Measurements from ENCODE around the gene TIMM21. TPM values are rescaled to one million over a fixed set of nuclear protein-coding genes. Genes with fewer than 3 reads are reported as not detected.
A peak's percentile ranks its signal among the peaks of the same experiment; 100 is the strongest.

Gene TIMM21, protein sequence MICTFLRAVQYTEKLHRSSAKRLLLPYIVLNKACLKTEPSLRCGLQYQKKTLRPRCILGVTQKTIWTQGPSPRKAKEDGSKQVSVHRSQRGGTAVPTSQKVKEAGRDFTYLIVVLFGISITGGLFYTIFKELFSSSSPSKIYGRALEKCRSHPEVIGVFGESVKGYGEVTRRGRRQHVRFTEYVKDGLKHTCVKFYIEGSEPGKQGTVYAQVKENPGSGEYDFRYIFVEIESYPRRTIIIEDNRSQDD
- 10 to 100 TPM; 18.6 to 20.5 TPM for total RNA-seq
- polyA plus RNA-seq = 10 to 100 TPM; 12.8 to 56.8 TPM
- long read RNA-seq, donor 1, transcript TIMM21-201 (6 exons, 3,095 nt) = major isoform, 45 of 61 reads
- long read RNA-seq, donor 1, partial matches to known transcripts = 6 of 61 reads
- long read RNA-seq, donor 1, other reads (novel, unspliced or antisense) = 10 of 61 reads
- long read RNA-seq, donor 2, transcript TIMM21-201 (6 exons, 3,095 nt) = major isoform, 7 of 10 reads
- long read RNA-seq, donor 2, partial matches to known transcripts = 0 of 10 reads
- long read RNA-seq, donor 2, other reads (novel, unspliced or antisense) = 3 of 10 reads

DNA sequence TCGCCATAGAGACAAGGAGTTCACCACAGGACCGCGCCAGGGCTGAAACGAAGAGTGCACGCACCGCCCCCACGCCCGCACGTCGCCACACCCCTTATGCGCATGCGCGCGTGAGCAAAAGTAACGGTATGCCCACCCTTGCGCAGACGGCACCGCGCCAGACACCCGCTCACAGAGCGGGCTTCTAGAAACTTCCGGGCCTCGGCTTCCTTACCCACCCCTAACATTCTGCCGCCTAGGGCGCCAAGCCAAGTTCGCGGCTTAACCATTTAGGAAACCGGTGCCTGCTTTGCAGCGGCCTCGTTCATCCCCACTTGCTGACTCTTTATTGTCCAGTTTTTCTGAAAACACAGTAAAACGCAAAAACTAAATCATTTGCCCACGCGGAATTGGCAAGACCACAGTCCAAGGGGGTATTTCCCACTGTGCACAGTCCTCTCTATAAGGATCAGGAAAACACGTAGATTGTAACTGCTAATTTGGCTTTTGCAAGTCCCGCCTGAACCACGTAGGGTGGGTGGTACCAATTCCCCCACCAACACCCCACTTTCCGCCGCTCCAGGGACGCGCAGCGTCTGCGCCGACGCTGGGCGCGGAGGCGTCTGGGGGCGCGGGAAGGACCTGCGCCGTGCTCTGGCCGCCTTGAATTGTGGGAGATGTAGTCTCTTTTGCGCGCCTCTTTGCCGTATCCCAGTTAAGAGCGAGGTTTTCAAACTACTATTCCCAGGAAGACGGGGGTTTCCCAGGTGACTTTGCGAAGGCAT lies at the start of gene TIMM21, which contains the start of gene FBXO15:
Gene TIMM21, plus strand, starts transcription at position 745 of the 764 bp plus-strand sequence. CDS start 286 bp downstream, outside the sequence.
Gene FBXO15, minus strand, starts transcription at position 56 of the 764 bp plus-strand sequence. Its CDS starts 49 bp downstream, at position 7.
- WGBS, 2 donors = 0% methylated on average over 57 to 58 of the region's 58 CpGs
- peak; percentile 99 for ATAC-seq (ENCODE audit: low FRiP score)
- intact Hi-C loops (cut with DNase I) = loop anchor here (2.0 to 10.0 kb wide), 4 partner anchors 143 to 349 kb away; partner anchors contain the start of genes CNDP2 (in 2 of the 2) and CYB5A (in 2 of the 2)
- H3K36me3 ChIP-seq (ENCODE audit: control insufficient read depth in 1 of 2, insufficient read depth in 2 of 2, low read length in 1 of 2) = no peaks in the 10 kb centered on the region
- DNase-seq = peak; percentile 98 to 99
- no peaks in the 10 kb centered on the region for H3K27me3 ChIP-seq (ENCODE audit: control insufficient read depth in 1 of 2, insufficient read depth in 2 of 2, low read length in 1 of 2)
- peak within 1 kb of the TSS; percentile 98 to 99 for H3K4me3 ChIP-seq (ENCODE audit: low read length in 2 of 2)
- H3K9me3 ChIP-seq (ENCODE audit: control insufficient read depth, low read length) = no peaks in the 10 kb centered on the region
- H3K27ac ChIP-seq (ENCODE audit: low read depth in 1 of 2, low read length in 2 of 2) = peak within 1 kb of the TSS; percentile 29 to 84
- no peaks in the 10 kb centered on the region for H3K4me1 ChIP-seq (ENCODE audit: control insufficient read depth in 1 of 2, insufficient read depth in 2 of 2, low read length in 2 of 2)

DNA sequence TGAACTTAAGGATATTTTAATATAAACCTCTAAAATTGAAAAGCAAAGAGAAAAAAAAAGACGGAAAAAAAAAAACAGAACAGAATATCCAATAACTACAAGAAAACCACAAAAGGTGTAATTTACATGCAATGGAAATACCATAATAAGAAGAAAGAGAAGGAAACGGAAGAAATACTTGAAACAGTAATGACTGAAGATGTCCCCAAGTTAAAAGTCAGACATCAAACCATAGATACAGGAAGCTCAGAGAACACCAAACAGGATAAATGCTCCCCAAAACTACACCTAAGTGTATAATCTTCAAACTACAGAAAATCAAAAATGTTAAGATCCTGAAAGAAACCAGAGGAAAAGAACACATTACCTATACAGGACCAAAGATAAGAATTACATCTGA lies 39.9 kb upstream of the TIMM21 start:
- 85% methylated on average over 2 of the region's 2 CpGs for WGBS, 2 donors

DNA sequence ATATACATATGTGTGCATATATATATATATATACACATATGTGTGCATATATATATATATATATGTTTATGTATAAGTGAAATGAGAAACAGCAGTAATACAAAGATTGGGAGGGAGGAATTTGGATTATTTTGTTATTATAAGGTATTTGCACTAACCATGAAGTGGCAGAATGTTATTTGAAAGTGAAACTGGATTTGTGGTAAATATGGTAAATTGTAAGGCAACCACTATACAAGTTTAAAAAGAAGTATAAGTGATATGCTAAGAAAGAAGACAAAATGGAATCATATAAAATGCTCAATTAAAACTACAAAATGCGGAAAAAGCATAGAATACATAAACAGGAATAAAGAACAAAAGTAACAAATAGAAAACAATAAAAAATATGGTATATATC lies 38.2 kb upstream of the TIMM21 start:
- Histone ChIP-seq H3K4me1 (ENCODE audit: control insufficient read depth in 1 of 2, insufficient read depth in 2 of 2, low read length in 2 of 2) (no peaks in the 10 kb centered on the region), H3K27ac (ENCODE audit: low read depth in 1 of 2, low read length in 2 of 2) (no peak overlapping the region), H3K27me3 (ENCODE audit: control insufficient read depth in 1 of 2, insufficient read depth in 2 of 2, low read length in 1 of 2) (no peaks in the 10 kb centered on the region), H3K36me3 (ENCODE audit: control insufficient read depth in 1 of 2, insufficient read depth in 2 of 2, low read length in 1 of 2) (no peaks in the 10 kb centered on the region), H3K4me3 (ENCODE audit: low read length in 2 of 2) (no peak overlapping the region), H3K9me3 (ENCODE audit: control insufficient read depth, low read length) (peaks cover 2% of the 10 kb centered on the region)
- DNase-seq (no peak), ATAC-seq (ENCODE audit: low FRiP score) (no peak)
- WGBS, 2 donors = 88 to 92% methylated on average over 1 of the region's 1 CpG
- intact Hi-C loops (cut with DNase I) = no loop called here

More for the DNA sequence above, 39.9 kb upstream of the TIMM21 start:
- H3K4me3 ChIP-seq (ENCODE audit: low read length in 2 of 2) = no peak overlapping the region
- intact Hi-C loops (cut with DNase I) = no loop called here
- H3K27me3 ChIP-seq (ENCODE audit: control insufficient read depth in 1 of 2, insufficient read depth in 2 of 2, low read length in 1 of 2) = no peaks in the 10 kb centered on the region
- no peak overlapping the region for H3K27ac ChIP-seq (ENCODE audit: low read depth in 1 of 2, low read length in 2 of 2)
- no peak for DNase-seq
- H3K36me3 ChIP-seq (ENCODE audit: control insufficient read depth in 1 of 2, insufficient read depth in 2 of 2, low read length in 1 of 2) = no peaks in the 10 kb centered on the region
- H3K4me1 ChIP-seq (ENCODE audit: control insufficient read depth in 1 of 2, insufficient read depth in 2 of 2, low read length in 2 of 2) = no peaks in the 10 kb centered on the region
- H3K9me3 ChIP-seq (ENCODE audit: control insufficient read depth, low read length) = peaks cover 2% of the 10 kb centered on the region
- ATAC-seq (ENCODE audit: low FRiP score) = no peak

DNA sequence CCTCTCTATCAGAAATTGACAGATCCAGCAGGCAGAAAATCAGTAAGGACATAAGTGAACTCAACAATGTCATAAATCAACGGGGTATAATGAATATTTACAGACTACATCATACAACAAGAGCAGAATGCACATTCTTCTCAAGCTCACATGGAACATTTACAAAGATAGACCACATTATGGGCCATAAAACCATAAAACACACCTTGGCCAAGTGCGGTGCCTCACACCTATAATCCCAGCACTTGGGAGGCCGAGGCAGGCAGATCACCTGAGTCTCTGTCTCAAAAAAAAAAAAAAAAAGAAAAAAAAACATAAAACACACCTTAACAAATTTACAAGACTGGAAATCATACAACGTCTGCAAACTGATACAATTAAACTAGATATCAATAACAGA lies 37.3 kb upstream of the TIMM21 start:
- Histone ChIP-seq H3K4me3 (ENCODE audit: low read length in 2 of 2) (no peak overlapping the region), H3K36me3 (ENCODE audit: control insufficient read depth in 1 of 2, insufficient read depth in 2 of 2, low read length in 1 of 2) (no peaks in the 10 kb centered on the region), H3K4me1 (ENCODE audit: control insufficient read depth in 1 of 2, insufficient read depth in 2 of 2, low read length in 2 of 2) (no peaks in the 10 kb centered on the region), H3K27me3 (ENCODE audit: control insufficient read depth in 1 of 2, insufficient read depth in 2 of 2, low read length in 1 of 2) (no peaks in the 10 kb centered on the region), H3K9me3 (ENCODE audit: control insufficient read depth, low read length) (peaks cover 2% of the 10 kb centered on the region), H3K27ac (ENCODE audit: low read depth in 1 of 2, low read length in 2 of 2) (no peak overlapping the region)
- ATAC-seq (ENCODE audit: low FRiP score) = no peak
- WGBS, 2 donors = 75 to 86% methylated on average over 4 of the region's 4 CpGs
- intact Hi-C loops (cut with DNase I) = no loop called here
- no peak for DNase-seq

DNA sequence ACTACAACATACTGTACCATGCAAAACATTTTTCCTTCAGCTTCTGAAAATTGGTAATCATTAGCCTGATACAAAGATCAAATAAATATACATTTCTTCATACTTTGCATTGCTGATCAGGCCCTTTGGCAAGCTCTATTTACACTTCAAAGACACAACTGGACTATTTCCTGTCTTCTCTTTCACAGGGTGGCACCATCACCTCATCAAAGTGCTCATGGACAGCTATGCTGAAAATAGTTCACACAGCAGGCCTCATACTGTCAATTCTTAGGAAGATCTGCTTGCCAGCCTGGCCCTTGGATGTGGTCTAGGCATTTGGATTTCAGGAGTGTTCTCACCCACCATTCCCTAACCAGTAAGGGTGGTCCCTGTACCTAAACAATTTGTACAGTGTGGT lies 34.6 kb upstream of the TIMM21 start:
- ATAC-seq (ENCODE audit: low FRiP score) = no peak
- Histone ChIP-seq H3K4me1 (ENCODE audit: control insufficient read depth in 1 of 2, insufficient read depth in 2 of 2, low read length in 2 of 2) (no peaks in the 10 kb centered on the region), H3K4me3 (ENCODE audit: low read length in 2 of 2) (no peak overlapping the region), H3K27ac (ENCODE audit: low read depth in 1 of 2, low read length in 2 of 2) (no peak overlapping the region), H3K9me3 (ENCODE audit: control insufficient read depth, low read length) (no peaks in the 10 kb centered on the region), H3K27me3 (ENCODE audit: control insufficient read depth in 1 of 2, insufficient read depth in 2 of 2, low read length in 1 of 2) (no peaks in the 10 kb centered on the region), H3K36me3 (ENCODE audit: control insufficient read depth in 1 of 2, insufficient read depth in 2 of 2, low read length in 1 of 2) (no peaks in the 10 kb centered on the region)
- intact Hi-C loops (cut with DNase I) = no loop called here
- DNase-seq = no peak

DNA sequence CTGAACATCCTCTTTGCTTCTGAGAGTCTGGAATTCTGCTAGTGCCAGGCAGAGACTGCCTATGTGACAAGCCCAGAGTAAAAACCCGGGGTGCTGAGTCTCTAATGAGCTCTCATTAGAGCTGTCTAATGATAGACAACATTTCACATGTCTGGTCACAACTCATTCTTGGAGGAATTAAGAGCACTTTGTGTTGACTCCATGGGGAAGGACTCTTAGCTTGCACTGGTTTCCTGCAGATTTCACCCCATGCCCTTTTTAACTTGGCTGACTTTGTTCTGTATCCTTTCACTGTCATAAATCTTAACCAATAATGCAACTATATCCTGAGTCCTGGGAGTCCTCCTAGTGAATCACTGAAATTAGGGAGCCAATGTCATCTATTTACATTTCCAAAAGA lies 34.2 kb upstream of the TIMM21 start:
- Histone ChIP-seq H3K9me3 (ENCODE audit: control insufficient read depth, low read length) (no peaks in the 10 kb centered on the region), H3K27me3 (ENCODE audit: control insufficient read depth in 1 of 2, insufficient read depth in 2 of 2, low read length in 1 of 2) (no peaks in the 10 kb centered on the region), H3K4me3 (ENCODE audit: low read length in 2 of 2) (no peak overlapping the region), H3K36me3 (ENCODE audit: control insufficient read depth in 1 of 2, insufficient read depth in 2 of 2, low read length in 1 of 2) (no peaks in the 10 kb centered on the region), H3K4me1 (ENCODE audit: control insufficient read depth in 1 of 2, insufficient read depth in 2 of 2, low read length in 2 of 2) (no peaks in the 10 kb centered on the region), H3K27ac (ENCODE audit: low read depth in 1 of 2, low read length in 2 of 2) (no peak overlapping the region)
- DNase-seq (no peak), ATAC-seq (ENCODE audit: low FRiP score) (no peak)
- intact Hi-C loops (cut with DNase I) = no loop called here
- WGBS, 2 donors = 39 to 46% methylated on average over 1 of the region's 1 CpG

DNA sequence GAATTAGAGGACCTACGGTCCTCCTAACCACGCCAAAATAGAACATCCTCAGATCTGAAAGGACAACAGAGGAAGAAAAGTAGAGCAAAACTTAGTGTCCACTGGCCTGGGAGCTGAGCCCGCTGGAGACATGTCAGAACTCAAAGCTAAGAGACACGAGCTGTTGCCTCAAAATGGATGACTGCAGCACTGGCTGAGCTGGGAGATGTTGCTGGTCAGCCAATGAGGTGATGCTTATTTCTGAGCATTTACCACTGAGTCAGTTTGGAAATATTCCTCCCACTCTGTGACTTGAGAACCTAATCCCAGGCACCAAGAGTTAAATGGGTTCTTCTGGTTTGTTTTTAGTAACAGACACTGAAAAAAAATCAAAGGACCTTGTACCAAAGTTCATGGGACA lies 33.3 kb upstream of the TIMM21 start:
- peaks cover 0 to 2% of the 10 kb centered on the region in 2 donors for H3K27me3 ChIP-seq (ENCODE audit: control insufficient read depth in 1 of 2, insufficient read depth in 2 of 2, low read length in 1 of 2)
- intact Hi-C loops (cut with DNase I) = loop anchor here in 1 of 2 donors (5.0 kb wide), 1 partner anchor 33 kb away; no protein-coding TSS in a partner anchor
- DNase-seq (no peak), ATAC-seq (ENCODE audit: low FRiP score) (no peak)
- H3K9me3 ChIP-seq (ENCODE audit: control insufficient read depth, low read length) = no peaks in the 10 kb centered on the region
- H3K4me3 ChIP-seq (ENCODE audit: low read length in 2 of 2) = no peak overlapping the region
- H3K27ac ChIP-seq (ENCODE audit: low read depth in 1 of 2, low read length in 2 of 2) = no peak overlapping the region
- no peaks in the 10 kb centered on the region for H3K4me1 ChIP-seq (ENCODE audit: control insufficient read depth in 1 of 2, insufficient read depth in 2 of 2, low read length in 2 of 2)
- H3K36me3 ChIP-seq (ENCODE audit: control insufficient read depth in 1 of 2, insufficient read depth in 2 of 2, low read length in 1 of 2) = no peaks in the 10 kb centered on the region
- WGBS, 2 donors = 42 to 56% methylated on average over 4 of the region's 4 CpGs

DNA sequence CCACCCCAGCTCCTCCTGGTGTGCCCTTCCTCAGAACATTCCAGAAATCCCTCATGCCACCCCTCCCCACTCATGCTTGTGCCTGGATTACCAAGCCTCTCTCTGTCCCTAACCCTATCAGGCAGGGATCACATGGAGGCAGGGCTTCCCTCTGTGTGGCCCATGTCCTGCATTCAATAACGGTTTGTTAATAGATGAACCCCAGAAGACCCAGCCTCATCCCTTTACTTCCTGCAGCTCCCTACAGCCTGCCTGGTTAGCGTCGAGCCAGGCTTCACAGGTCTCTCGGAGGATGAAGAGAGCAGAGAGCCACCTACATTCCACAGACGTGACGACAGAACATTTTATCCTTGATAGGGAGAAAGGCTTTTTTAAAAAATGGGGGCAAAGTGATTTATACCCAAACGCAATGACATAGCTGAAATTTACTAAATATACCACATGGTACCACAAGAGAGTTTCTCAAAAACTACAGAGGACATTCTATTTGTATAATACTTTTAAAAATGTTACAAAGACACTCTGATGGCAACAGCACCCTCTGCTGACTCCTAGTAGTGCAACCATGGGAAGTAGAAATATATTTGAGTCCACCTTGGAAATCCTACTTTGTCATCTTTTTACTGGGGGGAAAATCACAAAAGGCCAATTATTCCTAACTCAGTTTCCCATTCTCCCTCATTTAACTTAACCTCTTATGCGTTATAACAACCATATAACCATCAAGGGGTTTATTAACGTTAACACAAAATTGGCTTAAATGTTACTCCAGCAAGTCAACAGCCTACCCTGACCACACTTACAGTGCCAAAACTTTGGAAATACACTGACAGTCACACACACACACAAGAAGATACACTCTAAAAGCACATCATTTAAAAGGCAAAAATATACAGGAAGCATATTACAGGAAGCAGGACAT lies 31.4 kb upstream of the TIMM21 start:
- peaks cover 0 to 2% of the 10 kb centered on the region in 2 donors for H3K27me3 ChIP-seq (ENCODE audit: control insufficient read depth in 1 of 2, insufficient read depth in 2 of 2, low read length in 1 of 2)
- H3K9me3 ChIP-seq (ENCODE audit: control insufficient read depth, low read length) = no peaks in the 10 kb centered on the region
- no peak overlapping the region for H3K4me3 ChIP-seq (ENCODE audit: low read length in 2 of 2)
- WGBS, 2 donors = 13 to 16% methylated on average over 9 of the region's 9 CpGs
- H3K4me1 ChIP-seq (ENCODE audit: control insufficient read depth in 1 of 2, insufficient read depth in 2 of 2, low read length in 2 of 2) = no peaks in the 10 kb centered on the region
- no peak for DNase-seq
- intact Hi-C loops (cut with DNase I) = loop anchor here in 1 of 2 donors (5.0 kb wide), 1 partner anchor 35 kb away; no protein-coding TSS in a partner anchor
- ATAC-seq (ENCODE audit: low FRiP score) = no peak
- H3K36me3 ChIP-seq (ENCODE audit: control insufficient read depth in 1 of 2, insufficient read depth in 2 of 2, low read length in 1 of 2) = no peaks in the 10 kb centered on the region
- no peak overlapping the region for H3K27ac ChIP-seq (ENCODE audit: low read depth in 1 of 2, low read length in 2 of 2)
